Fibroblast of peridontal ligament (primary cell): ENCODE measurements around the gene WDR88.
A peak's percentile ranks its signal among the peaks of the same experiment; 100 is the strongest.
"Not testable (repeated sequence)": the region's sequence is repeated elsewhere in the genome, so short reads cannot be mapped to it uniquely, and the experiment has no call there.

ENCODE experiments used
- DNase-seq: peaks from one replicate; pipeline ENCODE4 v3.0.0-alpha.2; 2010; ENCODE audit errors: extremely low read depth

WDR88 gene

DNA sequence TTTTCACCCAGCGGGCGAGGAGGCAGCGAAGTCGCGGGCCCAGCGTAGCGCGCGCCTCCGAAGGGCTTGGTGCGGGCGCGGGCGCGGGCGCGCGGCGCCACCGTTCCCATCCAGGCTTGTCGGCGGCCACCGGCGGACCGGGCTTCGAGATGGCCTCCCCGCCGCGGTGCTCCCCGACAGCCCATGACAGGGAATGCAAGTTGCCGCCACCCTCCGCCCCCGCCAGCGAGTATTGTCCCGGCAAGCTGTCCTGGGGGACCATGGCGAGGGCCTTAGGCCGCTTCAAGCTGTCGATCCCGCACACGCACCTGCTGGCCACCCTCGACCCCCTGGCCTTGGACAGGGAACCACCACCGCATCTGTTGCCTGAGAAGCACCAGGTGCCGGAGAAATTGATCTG is at the start of gene WDR88:
Gene WDR88, plus strand, starts transcription at position 94 of the 400 bp plus-strand sequence. Its CDS starts 56 bp downstream, at position 150.
- DNase-seq, result no peak

GRCh38 chr19:33085570-33086128 is 46.3 kb upstream of the WDR88 start:
- no peak for DNase-seq

- no peak for DNase-seq
These were observed 45.0 kb upstream of the WDR88 start for GRCh38 chr19:33086955-33087354.

DNA sequence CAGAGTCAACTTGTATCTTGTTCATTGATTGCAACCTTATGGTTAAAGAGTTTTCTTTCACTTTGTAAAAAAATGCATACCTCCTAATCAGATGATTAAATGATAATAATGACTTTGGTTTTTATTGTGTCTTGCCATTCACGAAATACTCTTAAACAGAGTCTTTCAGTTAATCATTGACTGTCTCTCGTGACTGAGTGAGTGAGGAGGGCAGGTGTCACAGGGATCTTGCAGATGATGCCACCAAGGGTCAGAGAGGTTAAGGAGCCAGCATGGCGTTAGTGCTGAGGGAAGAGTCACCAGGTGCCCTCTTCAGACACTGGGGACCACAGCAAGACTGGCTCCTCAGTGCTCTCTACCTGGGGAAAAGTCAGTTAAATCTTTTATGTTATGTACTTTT is 42.9 kb upstream of the WDR88 start:
- DNase-seq, result no peak

- no peak for DNase-seq
These were observed 41.7 kb upstream of the WDR88 start for GRCh38 chr19:33090179-33090578.

DNA sequence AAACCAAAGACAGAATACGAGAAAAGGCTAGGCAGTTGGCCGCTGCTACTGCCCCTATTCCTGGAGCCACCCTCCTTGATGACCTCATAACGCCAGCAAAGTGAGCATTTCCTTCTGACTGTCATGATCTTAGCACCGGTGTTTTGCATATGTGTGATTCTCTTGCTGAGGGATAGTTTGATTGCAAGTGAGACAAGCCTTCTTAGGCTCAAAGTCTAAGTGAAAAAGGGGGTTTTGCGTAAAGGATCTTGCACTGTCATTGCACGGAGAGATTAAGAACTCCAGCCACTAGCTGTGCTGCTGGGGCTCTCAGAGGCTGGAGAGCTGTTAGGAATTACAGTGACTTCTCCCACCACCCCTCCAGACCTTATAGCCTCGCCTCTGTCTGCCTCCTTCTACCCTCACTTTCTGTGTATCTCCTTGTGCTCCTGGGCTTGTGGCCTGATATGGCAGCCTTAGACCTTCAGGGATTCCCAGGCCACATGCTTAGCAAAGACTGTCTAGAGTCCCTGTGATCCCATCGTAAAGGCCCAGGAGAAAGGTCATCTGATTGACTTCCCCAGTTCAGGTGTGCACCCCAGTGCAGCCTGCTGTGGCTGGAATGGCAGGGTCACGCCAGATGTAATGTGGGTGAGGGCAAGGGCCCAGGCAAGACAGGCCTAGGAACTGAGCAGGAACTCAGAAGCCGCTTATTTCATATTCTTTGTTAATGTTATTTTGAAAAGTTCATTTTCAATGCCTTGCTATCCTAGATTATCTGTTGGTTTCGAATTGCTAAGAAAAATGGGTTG is 38.3 kb upstream of the WDR88 start:
- DNase-seq, result no peak

DNA sequence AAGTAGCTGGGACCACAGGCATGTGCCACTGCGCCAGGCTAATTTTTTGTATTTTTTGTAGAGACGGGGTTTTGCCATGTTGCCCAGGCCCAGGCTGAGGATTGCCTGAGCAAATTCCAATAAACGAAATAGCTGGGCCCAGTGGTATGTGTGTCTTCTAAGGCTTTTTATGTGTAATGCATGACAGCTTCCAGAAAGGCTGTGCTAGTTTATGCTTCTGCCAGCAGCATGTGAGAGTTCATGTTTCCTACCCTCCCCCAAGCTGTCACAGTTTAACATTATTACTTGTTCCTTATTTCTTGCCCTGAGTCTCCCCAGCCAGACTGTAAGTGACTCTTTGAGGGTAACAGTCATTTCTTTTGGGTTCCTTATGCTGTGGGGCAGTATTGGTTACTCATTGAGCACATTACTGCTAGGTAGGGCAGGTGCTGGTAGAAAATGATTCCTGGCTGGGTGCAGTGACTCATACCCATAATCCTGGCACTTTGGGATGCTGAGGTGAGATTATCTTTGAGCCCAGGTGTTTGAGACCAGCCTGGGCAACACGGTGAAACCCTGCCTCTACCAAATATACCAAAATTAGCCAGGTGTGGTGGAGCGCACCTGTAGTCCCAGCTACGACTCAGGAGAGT is 37.4 kb upstream of the WDR88 start:
- DNase-seq, result no peak

- no peak for DNase-seq
These were observed 35.9 kb upstream of the WDR88 start for GRCh38 chr19:33096005-33096404.

DNA sequence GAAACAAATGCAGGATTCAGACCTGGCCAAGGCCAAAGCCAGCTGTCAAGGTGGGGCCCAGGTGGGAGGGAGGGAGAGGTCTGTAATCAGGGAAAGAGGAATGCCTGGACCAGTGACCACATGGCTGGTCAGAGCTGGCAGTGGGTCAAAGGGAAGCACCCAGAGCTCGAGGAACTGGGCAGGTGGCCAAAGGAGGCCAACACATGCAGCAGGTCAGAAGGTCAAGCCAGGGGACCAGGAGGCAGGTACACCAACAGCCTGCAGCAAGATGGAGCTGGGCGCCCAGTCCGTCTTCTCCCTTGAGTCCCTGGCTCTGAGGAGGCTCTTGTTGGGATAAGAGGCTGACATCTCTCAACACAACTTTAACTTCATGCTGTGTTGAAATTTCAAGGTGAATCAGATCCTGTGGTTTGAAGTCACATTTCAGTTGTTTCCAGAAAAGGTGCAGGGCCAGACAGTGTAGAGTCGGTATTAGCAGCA is 33.8 kb upstream of the WDR88 start:
- DNase-seq, result no peak

GRCh38 chr19:33100894-33101644 is 30.8 kb upstream of the WDR88 start:
- no peak for DNase-seq

GRCh38 chr19:33102893-33103292 is 29.0 kb upstream of the WDR88 start:
- no peak for DNase-seq

- no peak for DNase-seq
These were observed 23.8 kb upstream of the WDR88 start for GRCh38 chr19:33108161-33108560.

DNA sequence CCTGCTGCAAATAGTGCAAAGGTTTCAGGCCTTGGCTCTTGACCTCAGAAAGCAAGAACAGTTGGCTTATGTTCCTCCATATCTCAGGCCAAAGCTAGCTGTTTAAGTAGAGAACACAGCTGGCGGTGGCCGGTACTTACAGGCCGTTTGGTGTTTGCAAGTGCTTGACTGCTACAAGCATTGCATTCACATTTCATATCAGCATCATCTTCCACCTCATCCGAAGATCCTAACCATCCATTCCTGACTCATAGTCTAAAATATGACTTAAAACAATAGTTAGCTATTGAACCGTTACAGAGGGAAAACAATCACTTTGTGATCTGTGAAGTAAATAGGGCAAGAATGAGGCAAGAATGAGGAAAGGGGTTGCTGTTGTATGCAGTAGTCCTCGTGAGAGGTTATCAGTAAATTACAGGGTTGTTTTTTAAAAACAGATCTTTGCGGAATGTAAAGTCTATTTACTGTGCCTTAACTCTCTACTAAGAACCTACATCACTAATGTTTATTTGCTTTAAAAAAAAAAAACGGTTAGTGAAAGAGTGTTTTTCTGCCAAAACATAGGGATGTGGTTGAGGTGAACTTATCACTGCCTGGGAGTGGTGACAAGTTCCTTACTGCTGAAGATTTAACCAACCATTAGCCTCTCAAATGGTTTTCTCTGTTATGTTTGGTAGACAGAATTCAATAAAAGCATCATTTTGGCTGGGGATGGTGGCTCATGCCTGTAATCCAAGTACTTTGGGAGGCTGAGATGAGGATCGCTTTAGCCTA is 21.6 kb upstream of the WDR88 start:
- DNase-seq, result peak; percentile 17

- DNase-seq, result no peak
These were observed 20.3 kb upstream of the WDR88 start for GRCh38 chr19:33111587-33111986.

GRCh38 chr19:33114312-33114711 is 17.6 kb upstream of the WDR88 start:
- DNase-seq, result no peak

DNA sequence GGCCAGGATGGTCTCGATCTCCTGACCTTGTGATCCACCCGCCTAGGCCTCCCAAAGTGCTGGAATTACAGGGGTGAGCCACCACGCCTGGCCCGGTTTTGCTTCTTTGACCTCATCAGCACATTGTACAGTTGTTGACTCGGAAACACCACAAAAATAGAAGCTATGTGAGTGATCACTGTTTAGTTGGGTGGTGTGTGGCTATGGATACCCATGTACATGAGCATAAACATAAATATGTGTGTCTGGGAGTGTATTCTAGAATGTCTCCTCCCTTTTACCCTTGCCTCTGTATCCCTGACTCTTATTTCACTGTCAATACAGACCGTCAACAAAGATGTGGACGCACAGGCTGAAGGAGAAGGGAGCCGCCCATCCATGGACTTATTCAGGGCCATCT is 14.4 kb upstream of the WDR88 start:
- no peak for DNase-seq

GRCh38 chr19:33118643-33119042 is 13.3 kb upstream of the WDR88 start:
- no peak for DNase-seq

DNA sequence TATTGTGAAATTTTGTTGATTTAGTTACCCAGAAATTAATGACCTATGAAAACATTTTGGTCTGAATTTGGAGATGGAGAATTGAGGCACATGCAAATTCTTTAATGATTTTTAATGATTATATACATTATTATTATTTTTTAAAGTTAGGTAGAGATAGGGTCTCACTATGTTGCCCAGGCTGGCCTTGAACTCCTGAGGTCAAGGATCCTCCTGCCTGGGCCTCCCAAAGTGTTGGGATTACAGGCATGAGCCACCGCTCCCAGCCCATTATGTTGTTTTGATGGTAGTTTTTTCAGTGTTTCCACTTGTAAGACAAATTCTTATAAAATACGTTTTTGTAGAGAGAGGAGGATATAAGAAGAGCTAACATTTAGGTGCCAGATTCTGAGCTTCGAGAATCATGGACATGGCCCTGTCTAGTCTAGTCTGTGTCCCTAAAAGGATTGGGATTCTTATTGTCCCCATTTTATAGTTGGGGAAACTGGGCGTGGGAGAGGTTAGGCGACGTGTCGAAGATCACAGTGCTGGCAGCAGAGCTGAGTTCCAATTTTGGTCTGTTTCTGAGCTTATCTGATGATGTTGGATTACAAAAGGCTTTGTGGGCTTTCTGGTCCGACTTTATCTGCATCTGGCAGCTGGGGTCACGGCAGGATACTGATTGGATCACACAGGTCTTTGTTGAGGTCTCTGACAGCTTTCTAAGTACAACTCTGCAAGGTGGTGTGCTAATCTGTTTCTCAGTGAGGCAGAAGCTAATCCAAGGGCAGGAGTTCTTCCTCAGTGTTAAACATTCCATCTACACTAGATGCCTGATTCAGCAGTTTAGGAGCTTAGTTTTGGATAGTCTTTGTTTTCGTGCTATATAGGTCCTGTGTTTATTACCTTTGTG is 7.5 kb upstream of the WDR88 start:
- DNase-seq, result no peak

- DNase-seq, result peak; percentile 72
These were observed 6.0 kb upstream of the WDR88 start for GRCh38 chr19:33125929-33126388.

GRCh38 chr19:33126712-33127111 is 5.2 kb upstream of the WDR88 start:
- DNase-seq, result not testable (repeated sequence)
